PC-3 (cell line): Measurements from ENCODE around the gene SDK1. TPM values are rescaled to one million over a fixed set of nuclear protein-coding genes. Genes with fewer than 3 reads are reported as not detected.

Experiments used
- ATAC-seq: fragments of 200-7000 bp; cut with Tn5 transposase; 2 replicates; pipeline ENCODE4 v1.9.1; 2020; ENCODE audit warnings: mild to moderate bottlenecking, moderate library complexity
- BruUV-seq: library from RNA; stranded (reverse); fragments of 400-500 nt; replicated peaks from 2 replicates; lab custom pipeline; 2021; lab: Mats Ljungman, UMichigan
- CTCF ChIA-PET: fragments of 300-600 bp; sonication (Branson Sonifier 250); formaldehyde crosslinking; loops from one replicate; lab custom pipeline; 2022; ENCODE audit warnings: antibody characterized with exemption; lab: Charles Lee
- POLR2A ChIA-PET: fragments of 300-600 bp; sonication (Branson Sonifier 250); formaldehyde crosslinking; loops from one replicate; lab custom pipeline; 2022; ENCODE audit warnings: antibody characterized with exemption; ENCODE audit not compliant: unreplicated experiment; lab: Charles Lee
- DNase-seq: peaks from one replicate; pipeline ENCODE4 v3.0.0-alpha.2; 2015
- H2AFZ ChIP-seq: fragments of 300-600 bp; sonication (generic); 2 replicates; pipeline ENCODE4 v1.6.0; 2016; ENCODE audit warnings: antibody characterized with exemption, low read length
- H3F3A ChIP-seq: fragments of 300-600 bp; sonication (generic); one replicate; pipeline ENCODE4 v1.6.0; 2017; ENCODE audit warnings: antibody characterized with exemption, low read length, control low read depth, mild to moderate bottlenecking; ENCODE audit not compliant: unreplicated experiment
- H3K27ac ChIP-seq: fragments of 300-600 bp; sonication (generic); 2 replicates; pipeline ENCODE4 v1.5.1; 2016; ENCODE audit warnings: mild to moderate bottlenecking, low read length
- H3K27me3 ChIP-seq: fragments of 300-600 bp; sonication (generic); 2 replicates; pipeline ENCODE4 v1.6.1; 2016; ENCODE audit warnings: low read length, mixed read lengths
- H3K36me3 ChIP-seq: fragments of 300-600 bp; sonication (generic); 2 replicates; pipeline ENCODE4 v1.6.1; 2016; ENCODE audit warnings: low read depth, mixed run types, low read length, mixed read lengths
- H3K4me1 ChIP-seq: fragments of 300-600 bp; sonication (generic); 2 replicates; pipeline ENCODE4 v1.5.1; 2016; ENCODE audit warnings: low read length; ENCODE audit not compliant: insufficient read depth
- H3K4me2 ChIP-seq: fragments of 300-600 bp; sonication (generic); 2 replicates; pipeline ENCODE4 v1.6.0; 2016; ENCODE audit warnings: low read length
- H3K4me3 ChIP-seq: fragments of 300-600 bp; sonication (generic); 2 replicates; pipeline ENCODE4 v1.5.1; 2016; ENCODE audit warnings: mild to moderate bottlenecking, low read length, mixed read lengths
- H3K79me2 ChIP-seq: fragments of 300-600 bp; sonication (generic); 2 replicates; pipeline ENCODE4 v1.6.1; 2017; ENCODE audit warnings: low read length, mixed read lengths
- H3K9ac ChIP-seq: fragments of 300-600 bp; sonication (generic); 2 replicates; pipeline ENCODE4 v1.6.0; 2016; ENCODE audit warnings: mild to moderate bottlenecking, low read length
- H3K9me2 ChIP-seq: fragments of 300-600 bp; sonication (generic); replicated peaks from 2 replicates; pipeline ENCODE4 v1.6.1; 2016; ENCODE audit warnings: mixed run types, low read length, mixed read lengths
- H3K9me3 ChIP-seq: fragments of 300-600 bp; sonication (generic); 2 replicates; pipeline ENCODE4 v1.6.1; 2016; ENCODE audit warnings: low read length, mixed read lengths
- H4K20me1 ChIP-seq: fragments of 300-600 bp; sonication (generic); 2 replicates; pipeline ENCODE4 v1.6.1; 2016; ENCODE audit warnings: low read length, mixed read lengths
- EZH2 ChIP-seq: fragments of 300-600 bp; sonication (generic); IDR thresholded peaks from one replicate; pipeline ENCODE4 v1.6.1; 2017; ENCODE audit warnings: antibody characterized with exemption, mild to moderate bottlenecking, low read length; ENCODE audit not compliant: unreplicated experiment
- EZH2phosphoT487 ChIP-seq: fragments of 300-600 bp; sonication (generic); IDR thresholded peaks from 2 replicates; pipeline ENCODE4 v1.6.1; 2018; ENCODE audit warnings: mild to moderate bottlenecking, antibody characterized with exemption, low read length, borderline replicate concordance
- intact Hi-C: fragments of 100-400 bp; cut with micrococcal nuclease; formaldehyde crosslinking; loops from 2 replicates; pipeline ENCODE4 v1.9.0; 2023
- total RNA-seq: library from RNA; depleted of rRNA; stranded (reverse); fragments of >200 nt; gene quantifications from 2 replicates; pipeline ENCODE4 v1.2.3, GENCODE V29; 2014
- TF ChIP-seq, protein P1 (sequence below): fragments of 300-600 bp; sonication (generic); conservative IDR thresholded peaks from 2 replicates; pipeline ENCODE4 v1.5.1; 2017; ENCODE audit warnings: antibody characterized with exemption, low read depth, mild to moderate bottlenecking, low read length

Gene SDK1
- total RNA-seq, 1 experiment from 2014 or later: 2.8 TPM

DNA sequence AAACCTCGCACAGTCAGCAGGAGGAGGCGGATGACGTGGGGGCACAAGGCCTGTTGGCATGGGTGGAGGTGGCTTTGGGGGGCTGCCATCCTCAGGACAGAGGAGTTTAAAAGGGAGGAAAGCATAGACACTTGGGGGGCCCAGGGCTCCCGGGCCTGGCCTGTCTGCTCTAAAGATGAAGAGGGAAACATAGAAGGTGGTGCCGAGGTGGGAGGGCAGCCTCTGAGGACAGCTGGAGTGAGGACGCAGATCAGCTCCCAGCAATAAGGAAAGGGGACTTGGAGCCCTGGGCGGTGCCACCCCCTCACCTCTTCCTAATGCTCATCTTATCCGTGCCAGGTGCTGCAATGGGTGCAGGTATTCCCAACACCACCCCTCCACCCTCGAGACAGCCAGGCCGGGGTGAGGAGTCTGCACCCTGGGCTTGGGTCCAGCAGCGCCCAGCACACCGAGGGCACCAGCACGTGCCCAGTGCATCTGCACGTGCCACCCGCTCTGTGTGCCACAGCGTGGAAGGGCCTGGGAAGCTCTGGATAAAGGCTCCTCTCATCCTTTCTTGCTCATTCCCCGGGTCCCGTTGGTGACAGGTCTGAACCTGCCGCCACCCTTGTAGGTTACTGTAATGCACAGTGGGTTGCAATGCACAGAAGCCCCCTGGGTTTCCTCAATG lies 815.0 kb downstream of the SDK1 start:
- Histone ChIP-seq H3K36me3 (no peaks in the 10 kb centered on the region), H3K9me2 (no peaks in the 10 kb centered on the region), H3K4me1 (no peaks in the 10 kb centered on the region), H3K79me2 (no peaks in the 10 kb centered on the region), H2AFZ (no peak overlapping the region), H3K4me3 (no peak overlapping the region), H3K27ac (no peak overlapping the region), H3K27me3 (no peaks in the 10 kb centered on the region), H3K4me2 (no peak overlapping the region), H4K20me1 (no peaks in the 10 kb centered on the region), H3K9ac (no peak overlapping the region), H3K9me3 (0 out of 2 replicates have a peak, but pooled peaks cover 3% of the 10 kb centered on the region), H3F3A (no peaks in the 10 kb centered on the region)
- no peak for DNase-seq
- ChIA-PET POLR2A (no interaction called here), CTCF (no interaction called here)
- no peak for ATAC-seq
- TF ChIP-seq, protein P1, sequence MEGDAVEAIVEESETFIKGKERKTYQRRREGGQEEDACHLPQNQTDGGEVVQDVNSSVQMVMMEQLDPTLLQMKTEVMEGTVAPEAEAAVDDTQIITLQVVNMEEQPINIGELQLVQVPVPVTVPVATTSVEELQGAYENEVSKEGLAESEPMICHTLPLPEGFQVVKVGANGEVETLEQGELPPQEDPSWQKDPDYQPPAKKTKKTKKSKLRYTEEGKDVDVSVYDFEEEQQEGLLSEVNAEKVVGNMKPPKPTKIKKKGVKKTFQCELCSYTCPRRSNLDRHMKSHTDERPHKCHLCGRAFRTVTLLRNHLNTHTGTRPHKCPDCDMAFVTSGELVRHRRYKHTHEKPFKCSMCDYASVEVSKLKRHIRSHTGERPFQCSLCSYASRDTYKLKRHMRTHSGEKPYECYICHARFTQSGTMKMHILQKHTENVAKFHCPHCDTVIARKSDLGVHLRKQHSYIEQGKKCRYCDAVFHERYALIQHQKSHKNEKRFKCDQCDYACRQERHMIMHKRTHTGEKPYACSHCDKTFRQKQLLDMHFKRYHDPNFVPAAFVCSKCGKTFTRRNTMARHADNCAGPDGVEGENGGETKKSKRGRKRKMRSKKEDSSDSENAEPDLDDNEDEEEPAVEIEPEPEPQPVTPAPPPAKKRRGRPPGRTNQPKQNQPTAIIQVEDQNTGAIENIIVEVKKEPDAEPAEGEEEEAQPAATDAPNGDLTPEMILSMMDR: no peak
- no peak for TF ChIP-seq EZH2phosphoT487
- TF ChIP-seq EZH2: no peak
- no TSS peak for BruUV-seq
- intact Hi-C loops: no loop called here

DNA sequence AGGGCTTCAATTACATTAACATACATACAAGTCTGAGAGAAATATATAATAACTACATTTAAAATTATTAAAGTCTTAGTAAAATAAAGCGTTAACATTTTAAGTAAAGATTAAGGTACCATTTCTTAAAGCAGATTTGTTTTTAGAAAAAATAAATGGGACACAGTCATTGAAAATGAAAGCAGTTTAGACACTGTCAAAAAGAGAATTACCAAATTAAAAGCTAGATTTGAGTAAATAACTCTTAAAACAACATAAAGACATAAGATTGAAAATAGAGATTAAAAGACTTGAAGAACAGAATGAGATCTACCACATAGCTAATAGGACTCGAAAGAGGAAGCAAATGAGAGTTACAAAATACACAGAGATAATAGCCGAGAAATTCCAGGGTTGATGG lies 818.8 kb downstream of the SDK1 start:
- H3K79me2 ChIP-seq: no peaks in the 10 kb centered on the region
- no peaks in the 10 kb centered on the region for H3F3A ChIP-seq
- H3K27me3 ChIP-seq: no peaks in the 10 kb centered on the region
- H3K27ac ChIP-seq: no peak overlapping the region
- ATAC-seq (no peak), DNase-seq (no peak)
- no peak overlapping the region for H2AFZ ChIP-seq
- H3K4me2 ChIP-seq: no peak overlapping the region
- no peak for TF ChIP-seq EZH2phosphoT487
- TF ChIP-seq, protein P1: no peak
- H3K9me2 ChIP-seq: no peaks in the 10 kb centered on the region
- H3K9me3 ChIP-seq: 0 out of 2 replicates have a peak, but pooled peaks cover 3% of the 10 kb centered on the region
- ChIA-PET CTCF (no interaction called here), POLR2A (no interaction called here)
- H3K9ac ChIP-seq: no peak overlapping the region
- H3K36me3 ChIP-seq: no peaks in the 10 kb centered on the region
- no TSS peak for BruUV-seq
- intact Hi-C loops: no loop called here
- 0 out of 2 replicates have a peak, but pooled peaks cover 4% of the 10 kb centered on the region for H3K4me1 ChIP-seq
- no peak overlapping the region for H3K4me3 ChIP-seq
- H4K20me1 ChIP-seq: no peaks in the 10 kb centered on the region

DNA sequence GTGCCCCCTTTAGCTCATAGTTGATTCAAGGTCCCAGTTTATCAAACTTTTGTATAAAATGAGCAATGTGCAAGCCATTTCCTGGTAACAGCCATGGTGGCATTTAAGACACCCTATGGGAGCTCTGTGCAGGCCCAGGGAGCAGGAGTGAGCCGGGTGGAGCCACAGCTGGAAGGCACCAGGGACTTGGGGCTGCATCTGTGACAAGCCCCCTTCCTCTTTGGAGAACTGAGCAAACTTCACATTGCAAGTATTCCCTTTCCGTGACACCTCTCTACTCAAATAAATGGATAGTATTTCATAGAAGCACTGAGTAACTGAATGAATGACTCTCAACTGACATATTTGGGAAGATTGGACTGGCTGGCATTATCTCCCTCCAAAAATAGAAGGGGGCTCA lies 822.3 kb downstream of the SDK1 start:
- intact Hi-C loops: no loop called here
- H3K36me3 ChIP-seq: no peaks in the 10 kb centered on the region
- no peaks in the 10 kb centered on the region for H3F3A ChIP-seq
- no TSS peak for BruUV-seq
- H4K20me1 ChIP-seq: no peaks in the 10 kb centered on the region
- TF ChIP-seq EZH2 (no peak), EZH2phosphoT487 (no peak)
- TF ChIP-seq, protein P1: no peak
- H3K27ac ChIP-seq: no peak overlapping the region
- ChIA-PET POLR2A (no interaction called here), CTCF (interaction anchor here (0.6 kb wide), 1 partner anchor 303 kb away, joined by 4 read pairs; no protein-coding TSS in a partner anchor)
- no peaks in the 10 kb centered on the region for H3K27me3 ChIP-seq
- H3K4me2 ChIP-seq: no peak overlapping the region
- H3K9ac ChIP-seq: no peak overlapping the region
- H3K9me3 ChIP-seq: 0 out of 2 replicates have a peak, but pooled peaks cover 3% of the 10 kb centered on the region
- H3K4me3 ChIP-seq: no peak overlapping the region
- no peak for DNase-seq
- H3K9me2 ChIP-seq: no peaks in the 10 kb centered on the region
- no peak for ATAC-seq
- no peak overlapping the region for H2AFZ ChIP-seq
- 0 out of 2 replicates have a peak, but pooled peaks cover 4% of the 10 kb centered on the region for H3K4me1 ChIP-seq
- no peaks in the 10 kb centered on the region for H3K79me2 ChIP-seq
